Lower leg skin (tissue), 3 donors: ENCODE measurements around the gene WNK4.

ENCODE experiments used
- CTCF ChIP-seq, 3 donors: fragments of 450-650 bp; IDR thresholded peaks; one replicate each; pipeline ENCODE4 v1.5.1; 2016; ENCODE audit warnings: antibody characterized with exemption in 3 of 3, mild to moderate bottlenecking in 3 of 3, moderate library complexity in 2 of 3
- POLR2A ChIP-seq, 2 donors: fragments of 450-650 bp; IDR thresholded peaks; one replicate each; pipeline ENCODE4 v1.6.1; 2016 to 2017; ENCODE audit warnings: antibody characterized with exemption in 2 of 2, mild to moderate bottlenecking in 1 of 2, moderate library complexity in 1 of 2

GRCh38 chr17:42754782-42755181, 25.6 kb upstream of the WNK4 start:
- TF ChIP-seq CTCF (IDR thresholded peaks at IDR 0.05): no peak
- TF ChIP-seq POLR2A (IDR thresholded peaks at IDR 0.05): no peak
